H1 (cell line): Measurements from ENCODE around the gene CLIC1. TPM values are rescaled to one million over a fixed set of nuclear protein-coding genes. Genes with fewer than 3 reads are reported as not detected.

ENCODE experiments used
- CTCF ChIA-PET: fragments of 300-600 bp; sonication (Branson Sonifier 250); formaldehyde crosslinking; loops from one replicate; lab custom pipeline; 2021; ENCODE audit not compliant: partially characterized antibody; lab: Charles Lee
- POLR2A ChIA-PET: fragments of 300-600 bp; sonication (Branson Sonifier 250); formaldehyde crosslinking; loops from one replicate; lab custom pipeline; 2021; ENCODE audit warnings: inconsistent platforms; ENCODE audit not compliant: partially characterized antibody; lab: Charles Lee
- DNase-seq, 2 experiments: peaks; one replicate each; pipeline versions ENCODE4 v3.0.0 to v3.0.0-alpha.2; 2010 to 2022; ENCODE audit warnings: low spot score in 2 of 2, low read depth in 1 of 2, mixed read lengths in 1 of 2
- FAIRE-seq: peaks from 2 replicates; lab custom pipeline; 2011; peaks lifted over from hg19 to GRCh38; lab: Jason Lieb, UNC
- H2AFZ ChIP-seq: 2 replicates; pipeline ENCODE4 v1.8.1; 2012; ENCODE audit warnings: low read length, inconsistent platforms
- H2AK5ac ChIP-seq: 2 replicates; pipeline ENCODE4 v1.6.1; 2013; ENCODE audit warnings: low read depth, low read length
- H2BK120ac ChIP-seq: replicated peaks from 2 replicates; pipeline ENCODE3; 2013; ENCODE audit warnings: low read depth, low read length, inconsistent platforms
- H2BK12ac ChIP-seq: 2 replicates; pipeline ENCODE4 v1.6.1; 2013; ENCODE audit warnings: low read depth, low read length
- H2BK15ac ChIP-seq: 2 replicates; pipeline ENCODE4 v1.6.1; 2013; ENCODE audit warnings: low read length
- H2BK20ac ChIP-seq: 2 replicates; pipeline ENCODE4 v1.6.1; 2013; ENCODE audit warnings: low read length
- H2BK5ac ChIP-seq: 2 replicates; pipeline ENCODE4 v1.6.1; 2013; ENCODE audit warnings: low read depth, low read length
- H3K14ac ChIP-seq: 2 replicates; pipeline ENCODE4 v1.6.1; 2013; ENCODE audit warnings: inconsistent platforms; ENCODE audit not compliant: insufficient read length
- H3K18ac ChIP-seq: 2 replicates; pipeline ENCODE4 v1.6.1; 2013; ENCODE audit warnings: low read length; ENCODE audit errors: extremely low read depth
- H3K23ac ChIP-seq: 2 replicates; pipeline ENCODE4 v1.6.1; 2013; ENCODE audit warnings: inconsistent platforms; ENCODE audit not compliant: insufficient read length
- H3K23me2 ChIP-seq: 2 replicates; pipeline ENCODE4 v1.6.1; 2013; ENCODE audit warnings: low read depth, low read length
- H3K27ac ChIP-seq: 2 replicates; pipeline ENCODE4 v1.6.1; 2011; ENCODE audit warnings: low read depth, low read length, inconsistent platforms
- H3K27me3 ChIP-seq, 4 experiments: replicated peaks in 1 of 4; 1 replicate in 1 of 4; 2 replicates in 3 of 4; pipeline versions ENCODE4 v1.6.1 to v1.8.1; 2011 to 2013; ENCODE audit warnings: low read length in 3 of 4, mild to moderate bottlenecking in 3 of 4, inconsistent platforms in 2 of 4, mixed read lengths in 2 of 4, moderate library complexity in 1 of 4; ENCODE audit not compliant: control insufficient read depth in 3 of 4, insufficient read depth in 3 of 4; ENCODE audit errors: extremely low read depth in 1 of 4
- H3K36me3 ChIP-seq, 4 experiments: 2 replicates each; pipeline versions ENCODE4 v1.6.1 to v1.8.1; 2011 to 2013; ENCODE audit warnings: mild to moderate bottlenecking in 4 of 4, low read length in 3 of 4, moderate library complexity in 2 of 4, control low read depth in 1 of 4, inconsistent platforms in 1 of 4; ENCODE audit not compliant: insufficient read depth in 4 of 4, control insufficient read depth in 2 of 4
- H3K4ac ChIP-seq: replicated peaks from 2 replicates; pipeline ENCODE3; 2013; ENCODE audit warnings: low read length, low read depth, mixed read lengths, inconsistent platforms; ENCODE audit not compliant: insufficient read length
- H3K4me1 ChIP-seq, 4 experiments: replicated peaks in 1 of 4; 1 replicate in 1 of 4; 2 replicates in 3 of 4; pipeline versions ENCODE4 v1.6.1 to v1.8.1; 2011 to 2013; ENCODE audit warnings: low read length in 3 of 4, inconsistent platforms in 2 of 4, mixed read lengths in 1 of 4; ENCODE audit not compliant: insufficient read depth in 4 of 4, control insufficient read depth in 3 of 4
- H3K4me2 ChIP-seq, 2 experiments: 2 replicates each; pipeline versions ENCODE4 v1.6.1 to v1.8.1; 2011 to 2013; ENCODE audit warnings: low read depth in 2 of 2, low read length in 2 of 2, control low read depth in 1 of 2, inconsistent platforms in 1 of 2, mild to moderate bottlenecking in 1 of 2; ENCODE audit not compliant: insufficient read depth in 1 of 2
- H3K4me3 ChIP-seq, 4 experiments: fragments of 200-600, 300-600 bp in 1 of 4; sonication (generic), shearing (Covaris generic), sonication (Bioruptor Twin) in 1 of 4; 2 replicates each; pipeline versions ENCODE4 v1.5.1 to v1.8.1; 2011 to 2016; ENCODE audit warnings: low read length in 4 of 4, low read depth in 3 of 4, control low read depth in 2 of 4, inconsistent platforms in 2 of 4, mild to moderate bottlenecking in 2 of 4, mixed read lengths in 1 of 4, moderate library complexity in 1 of 4; ENCODE audit not compliant: insufficient read depth in 2 of 4; ENCODE audit errors: extremely low read depth in 1 of 4
- H3K56ac ChIP-seq: replicated peaks from 2 replicates; pipeline ENCODE3; 2013; ENCODE audit warnings: low read depth, mild to moderate bottlenecking, mixed read lengths, low read length, inconsistent platforms; ENCODE audit not compliant: insufficient read length
- H3K79me1 ChIP-seq: 2 replicates; pipeline ENCODE4 v1.6.1; 2013; ENCODE audit warnings: low read depth, low read length, control low read depth
- H3K79me2 ChIP-seq, 2 experiments: 2 replicates each; pipeline versions ENCODE4 v1.6.1 to v1.8.1; 2012 to 2013; ENCODE audit warnings: low read length in 2 of 2, mild to moderate bottlenecking in 2 of 2, inconsistent platforms in 1 of 2; ENCODE audit not compliant: insufficient read depth in 2 of 2, control insufficient read depth in 1 of 2
- H3K9ac ChIP-seq, 4 experiments: replicated peaks in 1 of 4; 1 replicate in 1 of 4; 2 replicates in 3 of 4; pipeline versions ENCODE4 v1.6.1 to v1.8.1; 2011 to 2013; ENCODE audit warnings: low read depth in 3 of 4, low read length in 3 of 4, control low read depth in 2 of 4, mild to moderate bottlenecking in 2 of 4, moderate library complexity in 2 of 4, inconsistent platforms in 1 of 4; ENCODE audit errors: extremely low read depth in 1 of 4
- H3K9me3 ChIP-seq, 2 experiments: 2 replicates each; pipeline versions ENCODE4 v1.6.1 to v1.8.1; 2012 to 2013; ENCODE audit warnings: mild to moderate bottlenecking in 2 of 2, moderate library complexity in 2 of 2, control low read depth in 1 of 2, inconsistent platforms in 1 of 2, low read depth in 1 of 2, low read length in 1 of 2, mixed read lengths in 1 of 2; ENCODE audit not compliant: insufficient read depth in 2 of 2
- H4K20me1 ChIP-seq, 2 experiments: replicated peaks in 1 of 2; 2 replicates each; pipeline versions ENCODE3 to v1.8.1; 2011 to 2013; ENCODE audit warnings: inconsistent platforms in 2 of 2, low read length in 2 of 2, mild to moderate bottlenecking in 1 of 2; ENCODE audit not compliant: insufficient read depth in 2 of 2, control insufficient read depth in 1 of 2
- H4K5ac ChIP-seq: 2 replicates; pipeline ENCODE4 v1.6.1; 2013; ENCODE audit warnings: low read length, low read depth, mixed read lengths, inconsistent platforms; ENCODE audit not compliant: insufficient read length
- H4K8ac ChIP-seq: 2 replicates; pipeline ENCODE4 v1.8.0; 2013; ENCODE audit warnings: mild to moderate bottlenecking, moderate library complexity, low read length, inconsistent platforms; ENCODE audit not compliant: insufficient read depth; ENCODE audit errors: extremely low read depth
- H4K91ac ChIP-seq: replicated peaks from 2 replicates; pipeline ENCODE3; 2013; ENCODE audit warnings: low read length, mixed read lengths, inconsistent platforms; ENCODE audit not compliant: insufficient read length
- BRCA1 ChIP-seq: IDR thresholded peaks from 2 replicates; pipeline ENCODE4 v1.6.1; 2012; ENCODE audit warnings: low read depth, low read length, improper control_type of control experiment
- SIRT6 ChIP-seq: IDR thresholded peaks from one replicate; pipeline ENCODE4 v1.7.1; 2012; ENCODE audit warnings: low read length, inconsistent platforms
- SIX5 ChIP-seq: IDR thresholded peaks from 2 replicates; pipeline ENCODE4 v1.6.1; 2011; ENCODE audit warnings: mild to moderate bottlenecking, low read depth, low read length
- WGBS, 2 experiments: shearing (Covaris generic) in 1 of 2; methylation state at CpG; one replicate each; pipeline versions ENCODE4 v1.1.6 to v1.1.7; 2013 to 2015; ENCODE audit warnings: low lambda C conversion rate in 2 of 2, mixed read lengths in 2 of 2, inconsistent platforms in 1 of 2, low coverage in 1 of 2, missing lambda C conversion rate in 1 of 2; ENCODE audit not compliant: insufficient replicate concordance in 2 of 2, insufficient coverage in 1 of 2, insufficient read length in 1 of 2; ENCODE audit errors: extremely low coverage in 1 of 2, missing lambda C conversion rate in 1 of 2; 5-methylcytosine and 5-hydroxymethylcytosine counted together
- polyA plus RNA-seq, 7 experiments: library from polyadenylated mRNA; depleted of rRNA in 3 of 7; stranded (reverse) in 5 of 7; unstranded in 2 of 7; fragments of >200 nt in 5 of 7; fragments of 200-250 nt in 2 of 7; gene quantifications; 1 replicate in 5 of 7; 2 replicates in 1 of 7; 4 replicates in 1 of 7; pipeline versions ENCODE4 v1.2.1 to v1.2.3, GENCODE V29; 2011 to 2013; ENCODE audit warnings: missing spikeins in 2 of 7, mixed read lengths in 2 of 7
- total RNA-seq: library from RNA; stranded (reverse); fragmentation: NEBNext Ultra II Directional; extraction: Animal tissue kit (Norgen Biotek cat#: 25700); gene quantifications from 2 replicates; pipeline ENCODE4 v1.2.1, GENCODE V29; 2021
- TF ChIP-seq, protein P1 (sequence below): IDR thresholded peaks from 2 replicates; pipeline ENCODE4 v1.6.1; 2012; ENCODE audit warnings: inconsistent platforms

CLIC1 gene
- total and polyA plus RNA-seq, 2 of the 8 experiments (the other 6 are each of a cell fraction or from before 2014, with no cell fraction given), result 250 to 277 TPM

DNA sequence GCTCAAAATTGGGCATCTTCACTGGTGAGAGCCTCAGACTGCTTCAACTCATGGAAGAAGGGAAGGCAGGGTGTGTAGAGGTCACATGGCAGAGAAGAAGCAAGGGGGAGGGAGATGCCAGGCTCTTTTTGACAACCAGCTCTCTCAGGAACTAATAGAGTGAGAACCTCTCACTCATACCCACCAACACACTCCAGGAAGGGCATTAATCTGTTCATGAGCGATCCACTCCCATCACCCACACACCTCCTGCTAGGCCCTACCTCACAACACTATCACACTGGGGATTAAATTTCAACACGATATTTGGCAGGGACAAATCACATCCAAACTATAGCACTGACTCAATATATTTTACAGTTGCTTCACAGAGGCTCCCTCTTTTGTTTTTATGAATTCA lies 5.5 kb upstream of the CLIC1 start:
- Histone ChIP-seq H3K4me2 (no peak overlapping the region), H3K9me3 (no peaks in the 10 kb centered on the region; a peak in 1 of 4 replicates), H3K18ac (no peak overlapping the region), H3K4me1 (peaks cover 13 to 19% (median 17%) of the 10 kb centered on the region in 4 experiments), H4K91ac (no peak overlapping the region), H3K27me3 (no peaks in the 10 kb centered on the region), H3K79me1 (no peaks in the 10 kb centered on the region), H2AK5ac (no peak overlapping the region), H3K14ac (no peak overlapping the region)
- FAIRE-seq, result no peak
- no peak for DNase-seq
- TF ChIP-seq SIRT6 (no peak), BRCA1 (no peak), SIX5 (no peak)
- TF ChIP-seq, protein P1, sequence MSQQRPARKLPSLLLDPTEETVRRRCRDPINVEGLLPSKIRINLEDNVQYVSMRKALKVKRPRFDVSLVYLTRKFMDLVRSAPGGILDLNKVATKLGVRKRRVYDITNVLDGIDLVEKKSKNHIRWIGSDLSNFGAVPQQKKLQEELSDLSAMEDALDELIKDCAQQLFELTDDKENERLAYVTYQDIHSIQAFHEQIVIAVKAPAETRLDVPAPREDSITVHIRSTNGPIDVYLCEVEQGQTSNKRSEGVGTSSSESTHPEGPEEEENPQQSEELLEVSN, result no peak
- TF ChIP-seq, all 59 proteins: peak for 0
- Histone ChIP-seq H3K36me3 (peaks cover 0 to 12% (median 0%) of the 10 kb centered on the region in 4 experiments; a peak in 3 of 8 replicates), H2BK5ac (no peak overlapping the region), H4K5ac (no peak overlapping the region), H3K23me2 (peaks cover 3% of the 10 kb centered on the region), H3K56ac (no peak overlapping the region), H2BK120ac (no peak overlapping the region), H2BK12ac (no peak overlapping the region), H3K4me3 (no peak overlapping the region), H4K20me1 (no peaks in the 10 kb centered on the region), H3K27ac (no peak overlapping the region), H4K8ac (no peak overlapping the region), H3K4ac (no peak overlapping the region), H2AFZ (no peak overlapping the region), H2BK15ac (no peak overlapping the region), H3K79me2 (no peaks in the 10 kb centered on the region), H3K9ac (no peak overlapping the region), H3K23ac (no peak overlapping the region), H2BK20ac (no peak overlapping the region)
- CTCF ChIA-PET, result interaction anchor here (0.6 to 5.9 kb wide), 7 partner anchors 13 to 161 kb away, joined by 3 to 52 read pairs (median 4); partner anchors contain the start of genes DDAH2, EHMT2 and SAPCD1
- POLR2A ChIA-PET, result interaction anchor here (0.6 to 8.7 kb wide), 14 partner anchors 9 to 200 kb away, joined by 3 to 73 read pairs (median 10); partner anchors contain the start of genes APOM, BAG6, DDAH2 and DDX39B
- WGBS, 2 experiments, result 92% methylated on average over 2 of the region's 2 CpGs; no CpG with 5 or more reads in 1 of the 2 experiments
